Skeletal muscle satellite cell (primary cell): ENCODE data around the gene HSD17B2.

Experiments
- H3K27me3 ChIP-seq: 2 replicates; pipeline ENCODE4 v1.7.0; 2013; ENCODE audit warnings: low read length; ENCODE audit not compliant: control insufficient read depth, insufficient read depth
- H3K36me3 ChIP-seq: 2 replicates; pipeline ENCODE4 v1.7.0; 2013; ENCODE audit warnings: mild to moderate bottlenecking, control low read depth, low read length; ENCODE audit not compliant: insufficient read depth
- H3K4me1 ChIP-seq: 2 replicates; pipeline ENCODE4 v1.7.0; 2013; ENCODE audit warnings: low read length; ENCODE audit not compliant: control insufficient read depth, insufficient read depth
- H3K4me2 ChIP-seq: 2 replicates; pipeline ENCODE4 v1.7.0; 2013; ENCODE audit warnings: mild to moderate bottlenecking, low read length
- H3K4me3 ChIP-seq: 2 replicates; pipeline ENCODE4 v1.7.0; 2013; ENCODE audit warnings: low read length
- H3K9ac ChIP-seq: 2 replicates; pipeline ENCODE4 v1.7.0; 2013; ENCODE audit warnings: mild to moderate bottlenecking, low read depth, low read length, moderate library complexity
- H3K9me3 ChIP-seq: replicated peaks from 2 replicates; pipeline ENCODE4 v1.7.0; 2013; ENCODE audit warnings: mild to moderate bottlenecking, control low read depth, low read length

The HSD17B2 gene

DNA sequence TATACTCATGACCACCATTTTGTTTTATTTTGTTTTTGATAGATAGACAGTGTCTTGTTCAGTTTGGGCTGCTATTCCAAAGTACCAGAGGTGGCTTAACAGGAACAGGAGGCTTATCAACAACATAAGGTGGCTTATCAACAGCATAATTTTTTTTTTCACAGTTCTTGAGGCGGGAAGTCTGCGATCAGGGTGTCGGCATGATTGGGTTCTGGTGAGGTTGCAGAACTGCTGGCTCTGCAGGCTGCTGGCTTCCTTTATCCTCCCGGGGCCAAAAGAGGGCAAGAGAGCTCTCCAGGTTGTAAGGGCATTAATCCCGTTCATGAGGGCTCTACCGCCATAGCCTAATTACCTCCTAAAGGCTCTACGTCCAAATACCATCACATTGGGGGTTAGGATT, 11.8 kb upstream of the HSD17B2 start:
- H3K36me3 ChIP-seq: no peaks in the 10 kb centered on the region
- H3K9me3 ChIP-seq: no peaks in the 10 kb centered on the region
- no peaks in the 10 kb centered on the region for H3K4me1 ChIP-seq
- no peak overlapping the region for H3K4me3 ChIP-seq
- H3K4me2 ChIP-seq: no peak overlapping the region
- no peak overlapping the region for H3K9ac ChIP-seq
- H3K27me3 ChIP-seq: peaks cover 34% of the 10 kb centered on the region

DNA sequence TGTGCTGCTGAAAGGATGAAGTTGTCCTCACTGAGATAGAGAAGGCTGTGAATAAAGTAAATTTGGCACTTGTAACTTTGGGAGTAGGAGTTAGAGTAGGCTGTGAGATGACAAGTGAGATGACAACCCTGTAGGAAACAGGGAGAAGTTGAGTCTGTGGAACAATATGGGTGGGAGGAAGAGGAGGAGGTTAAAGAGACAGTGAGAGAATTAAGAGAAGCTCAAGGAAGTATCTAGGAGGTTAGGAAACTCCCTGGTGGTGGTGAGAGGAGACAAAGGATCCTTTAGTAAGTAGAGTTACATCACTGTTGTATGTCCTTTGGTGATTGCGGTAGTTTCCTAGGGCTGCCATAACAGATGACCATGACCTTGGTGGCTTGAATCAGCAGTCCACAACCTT, 10.7 kb upstream of the HSD17B2 start:
- Histone ChIP-seq H3K9me3 (no peaks in the 10 kb centered on the region), H3K9ac (no peak overlapping the region), H3K36me3 (no peaks in the 10 kb centered on the region), H3K4me1 (no peaks in the 10 kb centered on the region), H3K4me2 (no peak overlapping the region), H3K4me3 (no peak overlapping the region), H3K27me3 (peaks cover 26% of the 10 kb centered on the region)

DNA sequence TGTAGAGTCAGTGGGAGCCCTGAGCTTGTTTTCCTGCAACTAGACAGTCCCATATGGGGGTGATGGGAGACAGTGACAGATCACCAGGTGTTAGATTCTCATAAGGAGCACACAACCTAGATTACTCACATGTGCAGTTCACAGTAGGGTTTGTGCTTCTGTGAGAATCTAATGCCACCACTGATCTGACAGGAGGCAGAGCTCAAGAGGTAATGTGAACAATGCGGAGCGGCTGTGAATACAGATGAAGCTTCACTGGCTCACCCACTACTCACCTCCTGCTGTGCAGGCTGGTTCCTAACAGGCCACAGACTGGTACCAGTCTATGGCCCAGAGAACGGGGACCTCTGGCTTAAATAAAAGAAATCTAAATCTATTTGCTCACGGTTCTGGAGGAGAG, 10.2 kb upstream of the HSD17B2 start:
- Histone ChIP-seq H3K27me3 (peaks cover 21% of the 10 kb centered on the region), H3K9me3 (no peaks in the 10 kb centered on the region), H3K4me2 (no peak overlapping the region), H3K4me3 (no peak overlapping the region), H3K4me1 (no peaks in the 10 kb centered on the region), H3K9ac (no peak overlapping the region), H3K36me3 (no peaks in the 10 kb centered on the region)

DNA sequence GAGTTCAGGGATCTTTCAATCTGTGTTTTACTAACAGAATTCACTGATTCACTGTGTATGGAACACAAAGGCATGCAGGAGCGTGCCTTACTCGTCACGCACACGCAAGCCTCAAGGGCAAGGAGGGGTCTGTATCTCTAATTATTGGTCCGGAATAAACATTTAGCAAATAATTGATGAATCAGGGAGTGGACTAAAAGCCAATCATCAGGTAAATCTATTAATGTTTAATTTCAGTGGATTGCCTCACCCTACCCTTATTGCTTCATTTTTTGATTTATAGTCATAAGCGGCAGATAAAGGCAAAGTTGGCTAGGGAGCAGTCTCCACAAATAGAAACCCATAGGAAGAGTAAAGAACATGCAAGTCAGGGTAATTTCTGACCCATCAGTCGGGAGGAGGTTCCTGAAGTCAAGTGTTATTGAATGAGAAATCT, 7.4 kb upstream of the HSD17B2 start:
- Histone ChIP-seq H3K36me3 (no peaks in the 10 kb centered on the region), H3K4me1 (peaks cover 11% of the 10 kb centered on the region), H3K9ac (no peak overlapping the region), H3K4me2 (no peak overlapping the region), H3K4me3 (no peak overlapping the region), H3K9me3 (no peaks in the 10 kb centered on the region), H3K27me3 (peaks cover 21% of the 10 kb centered on the region)

DNA sequence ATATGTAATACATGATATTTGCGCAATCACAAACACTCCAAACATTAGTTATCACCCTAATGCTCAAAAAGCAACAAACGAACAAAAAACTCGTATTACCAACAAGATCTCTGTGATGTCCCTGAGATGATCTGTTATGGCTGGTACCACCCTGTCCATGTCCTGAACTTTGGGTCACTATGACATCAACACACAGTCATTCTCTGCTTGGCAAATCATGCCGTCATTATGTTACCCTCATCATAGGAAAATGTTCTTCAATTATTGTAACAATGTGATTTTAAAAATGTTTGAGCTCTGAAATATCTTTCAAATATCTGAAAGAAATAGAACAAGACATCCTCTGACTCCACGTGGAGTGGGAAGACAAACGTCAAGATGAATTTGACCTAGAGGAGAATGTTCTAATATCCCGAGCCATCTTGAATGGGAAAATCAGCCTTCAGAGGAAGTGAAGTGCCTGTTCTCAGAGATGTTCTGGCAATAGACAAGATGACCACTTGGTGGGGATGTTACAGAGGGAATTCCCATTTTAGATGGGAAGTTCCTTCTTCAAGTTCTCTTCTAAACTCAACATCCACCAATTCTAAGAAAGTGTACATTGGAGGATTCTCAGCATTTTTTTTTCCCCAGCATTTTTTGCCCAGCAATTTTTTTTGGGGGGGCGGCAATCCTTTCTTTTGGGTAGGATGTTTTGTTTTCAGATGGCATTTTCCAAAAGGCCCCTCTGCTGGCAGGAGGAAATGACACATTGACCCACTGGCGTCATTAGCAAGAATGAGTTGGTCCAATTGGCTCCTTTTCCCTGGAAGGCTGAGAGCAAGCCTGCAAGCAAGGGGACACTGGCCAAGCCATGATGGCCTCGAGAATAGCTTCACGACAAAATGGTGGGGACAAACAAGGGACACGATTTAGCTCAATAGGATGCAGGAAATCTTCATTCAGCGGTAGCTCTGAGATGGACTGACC, 3.7 kb upstream of the HSD17B2 start:
- H3K9me3 ChIP-seq: no peaks in the 10 kb centered on the region
- H3K9ac ChIP-seq: no peak overlapping the region
- no peak overlapping the region for H3K4me2 ChIP-seq
- H3K4me1 ChIP-seq: peaks cover 21% of the 10 kb centered on the region
- no peaks in the 10 kb centered on the region for H3K36me3 ChIP-seq
- H3K4me3 ChIP-seq: no peak overlapping the region
- peaks cover 3% of the 10 kb centered on the region for H3K27me3 ChIP-seq

DNA sequence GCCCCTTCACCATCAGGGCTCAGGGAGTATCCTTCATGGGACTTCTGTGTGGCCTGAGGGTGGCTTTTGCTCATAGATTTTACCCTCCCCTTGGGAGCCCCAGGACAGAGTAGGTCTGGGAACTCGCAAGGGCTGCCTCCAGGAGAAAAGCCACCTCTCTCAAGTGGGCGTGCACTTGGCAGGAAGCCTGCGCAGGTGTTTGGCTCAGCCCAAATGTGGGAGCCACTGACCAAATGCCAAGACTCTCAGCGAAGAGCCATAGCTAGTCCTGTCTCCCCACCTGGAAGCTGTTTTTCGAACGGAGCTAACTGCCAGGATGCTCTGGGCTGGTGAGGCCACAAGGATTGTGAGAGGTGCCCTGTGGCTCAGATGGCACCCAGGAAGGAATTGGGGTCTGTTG, 2.0 kb upstream of the HSD17B2 start:
- no peak overlapping the region for H3K9ac ChIP-seq
- no peak overlapping the region for H3K4me3 ChIP-seq
- H3K27me3 ChIP-seq: no peaks in the 10 kb centered on the region
- H3K36me3 ChIP-seq: no peaks in the 10 kb centered on the region
- H3K4me1 ChIP-seq: peaks cover 21% of the 10 kb centered on the region
- H3K4me2 ChIP-seq: no peak overlapping the region
- H3K9me3 ChIP-seq: no peaks in the 10 kb centered on the region

DNA sequence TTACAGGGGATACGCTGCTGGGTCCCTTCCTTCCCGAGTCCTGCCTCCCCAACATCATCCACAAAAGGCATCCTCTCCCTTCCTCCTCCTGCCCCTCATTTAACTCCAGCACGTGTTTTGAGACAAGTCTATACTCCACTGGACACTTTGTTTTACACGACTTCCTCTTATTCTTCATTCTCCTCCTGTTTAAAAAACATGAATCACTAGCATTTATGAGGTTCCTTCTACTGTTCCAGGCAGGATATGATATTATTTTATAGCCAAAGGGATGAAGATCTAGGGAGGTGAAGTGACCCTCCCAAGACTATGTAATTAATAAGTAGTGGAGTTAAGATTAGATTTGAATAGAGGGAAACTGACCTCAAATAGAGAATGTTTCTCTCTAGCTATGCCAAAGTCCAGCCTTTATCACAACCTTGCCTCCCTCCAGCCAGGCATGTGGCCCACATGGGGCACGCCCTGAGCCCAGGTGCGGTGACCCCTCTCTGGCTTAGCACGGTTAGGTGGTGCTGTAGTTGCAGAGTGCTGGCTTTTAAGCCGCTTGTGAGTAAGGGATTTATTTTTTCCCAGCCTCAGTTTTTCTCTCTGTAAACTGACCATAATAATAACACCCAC, 1.3 kb upstream of the HSD17B2 start:
- no peaks in the 10 kb centered on the region for H3K36me3 ChIP-seq
- no peak overlapping the region for H3K9ac ChIP-seq
- peaks cover 21% of the 10 kb centered on the region for H3K4me1 ChIP-seq
- H3K9me3 ChIP-seq: no peaks in the 10 kb centered on the region
- H3K4me3 ChIP-seq: no peak overlapping the region
- H3K4me2 ChIP-seq: no peak overlapping the region
- H3K27me3 ChIP-seq: peaks cover 4% of the 10 kb centered on the region

GRCh38 chr16:82037251-82037650, 2.2 kb downstream of the HSD17B2 start:
- Histone ChIP-seq H3K9ac (no peak overlapping the region), H3K36me3 (no peaks in the 10 kb centered on the region), H3K4me1 (peaks cover 10% of the 10 kb centered on the region), H3K9me3 (no peaks in the 10 kb centered on the region), H3K4me2 (no peak overlapping the region), H3K4me3 (peak overlapping the region; percentile 43), H3K27me3 (peaks cover 9% of the 10 kb centered on the region)

GRCh38 chr16:82037666-82038065, 2.6 kb downstream of the HSD17B2 start:
- Histone ChIP-seq H3K9ac (no peak overlapping the region), H3K9me3 (no peaks in the 10 kb centered on the region), H3K36me3 (no peaks in the 10 kb centered on the region), H3K4me1 (peaks cover 10% of the 10 kb centered on the region), H3K4me2 (no peak overlapping the region), H3K27me3 (peaks cover 9% of the 10 kb centered on the region), H3K4me3 (no peak overlapping the region)

DNA sequence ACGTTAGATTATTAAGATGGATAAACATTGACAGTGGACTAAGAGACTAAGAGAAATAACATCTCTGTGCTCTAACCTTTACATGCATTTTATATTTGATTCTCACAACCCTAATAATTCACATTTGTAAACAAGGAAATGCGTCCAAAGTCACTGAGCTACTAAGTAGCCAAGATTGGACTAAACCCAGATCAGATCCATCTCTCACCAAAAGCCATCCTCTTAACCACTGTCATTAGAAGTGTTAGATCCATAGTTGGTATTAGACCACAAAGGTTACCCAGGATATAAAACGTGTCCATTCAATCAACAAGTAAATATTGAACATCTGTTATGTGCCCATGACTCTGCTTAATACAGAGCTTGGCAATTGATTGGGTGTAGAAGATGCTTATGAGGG, 5.2 kb downstream of the HSD17B2 start:
- Histone ChIP-seq H3K4me2 (no peak overlapping the region), H3K36me3 (no peaks in the 10 kb centered on the region), H3K9ac (no peak overlapping the region), H3K4me3 (no peak overlapping the region), H3K27me3 (peaks cover 9% of the 10 kb centered on the region), H3K9me3 (no peaks in the 10 kb centered on the region), H3K4me1 (peaks cover 10% of the 10 kb centered on the region)

DNA sequence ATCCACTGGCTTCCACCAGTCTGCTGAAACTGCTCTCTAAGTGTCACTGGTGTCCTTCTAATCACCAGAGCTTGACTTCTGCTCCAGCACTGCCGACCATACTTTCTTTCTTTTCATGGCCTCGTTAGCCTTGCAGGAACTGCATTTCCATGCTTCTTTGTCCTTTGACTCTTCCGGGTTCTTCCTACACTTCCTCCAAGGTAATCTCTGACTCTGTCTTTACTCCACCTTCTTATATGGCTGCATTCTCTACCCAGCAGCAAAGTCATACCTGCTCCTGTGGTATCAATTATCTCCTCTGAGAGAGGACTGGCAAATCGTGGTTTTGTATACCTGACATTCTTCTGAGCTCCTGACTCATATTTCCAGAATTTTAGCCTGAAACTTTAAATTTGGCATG, 6.5 kb downstream of the HSD17B2 start:
- peaks cover 9% of the 10 kb centered on the region for H3K27me3 ChIP-seq
- H3K4me2 ChIP-seq: no peak overlapping the region
- H3K4me1 ChIP-seq: peaks cover 10% of the 10 kb centered on the region
- no peaks in the 10 kb centered on the region for H3K9me3 ChIP-seq
- H3K36me3 ChIP-seq: no peaks in the 10 kb centered on the region
- H3K4me3 ChIP-seq: no peak overlapping the region
- H3K9ac ChIP-seq: no peak overlapping the region
